ENCODE results near the gene ARID3C.
A peak's percentile ranks its signal among the peaks of the same experiment; 100 is the strongest.

Gene ARID3C

GRCh38 chr9:34601937-34602573 is 26.8 kb downstream of the ARID3C start:
- no peaks in the 10 kb centered on the region for H3K9me3 Mint-ChIP-seq (ENCODE audit: low read depth)
- H3K4me3 Mint-ChIP-seq, result no peak overlapping the region
- no peaks in the 10 kb centered on the region for H3K36me3 Mint-ChIP-seq
- no peak overlapping the region for H3K27ac Mint-ChIP-seq
- peaks cover 12% of the 10 kb centered on the region for H3K27me3 Mint-ChIP-seq
- H3K4me1 Mint-ChIP-seq (ENCODE audit: low read depth), result no peaks in the 10 kb centered on the region

- Mint-ChIP-seq H3K4me3 (no peak overlapping the region), H3K36me3 (no peaks in the 10 kb centered on the region), H3K4me1 (ENCODE audit: low read depth) (no peaks in the 10 kb centered on the region), H3K9me3 (ENCODE audit: low read depth) (no peaks in the 10 kb centered on the region), H3K27ac (no peak overlapping the region), H3K27me3 (peaks cover 19% of the 10 kb centered on the region)
Observed at GRCh38 chr9:34600908-34601307, 28.0 kb downstream of the ARID3C start.

- Mint-ChIP-seq H3K27ac (no peak overlapping the region), H3K36me3 (no peaks in the 10 kb centered on the region), H3K27me3 (peaks cover 17% of the 10 kb centered on the region), H3K4me3 (no peak overlapping the region), H3K4me1 (ENCODE audit: low read depth) (no peaks in the 10 kb centered on the region), H3K9me3 (ENCODE audit: low read depth) (no peaks in the 10 kb centered on the region)
Observed at GRCh38 chr9:34599546-34599945, 29.3 kb downstream of the ARID3C start.

GRCh38 chr9:34594177-34594576 is 34.7 kb downstream of the ARID3C start:
- Mint-ChIP-seq H3K4me3 (no peak overlapping the region), H3K27ac (no peak overlapping the region), H3K4me1 (ENCODE audit: low read depth) (peaks cover 24% of the 10 kb centered on the region), H3K9me3 (ENCODE audit: low read depth) (no peaks in the 10 kb centered on the region), H3K36me3 (no peaks in the 10 kb centered on the region), H3K27me3 (peaks cover 29% of the 10 kb centered on the region)

GRCh38 chr9:34592895-34593601 is 35.8 kb downstream of the ARID3C start:
- peaks cover 38% of the 10 kb centered on the region for H3K27me3 Mint-ChIP-seq

GRCh38 chr9:34591917-34592866 is 36.7 kb downstream of the ARID3C start:
- no peak overlapping the region for H3K27ac Mint-ChIP-seq
- H3K36me3 Mint-ChIP-seq, result no peaks in the 10 kb centered on the region
- H3K9me3 Mint-ChIP-seq (ENCODE audit: low read depth), result no peaks in the 10 kb centered on the region
- H3K4me3 Mint-ChIP-seq, result peak overlapping the region; percentile 83
- H3K27me3 Mint-ChIP-seq, result peaks cover 40% of the 10 kb centered on the region
- peaks cover 33% of the 10 kb centered on the region for H3K4me1 Mint-ChIP-seq (ENCODE audit: low read depth)

More at GRCh38 chr9:34592895-34593601, 35.8 kb downstream of the ARID3C start:
- H3K4me3 Mint-ChIP-seq, result peak overlapping the region; percentile 83
- H3K4me1 Mint-ChIP-seq (ENCODE audit: low read depth), result peaks cover 33% of the 10 kb centered on the region
- H3K36me3 Mint-ChIP-seq, result no peaks in the 10 kb centered on the region
- no peaks in the 10 kb centered on the region for H3K9me3 Mint-ChIP-seq (ENCODE audit: low read depth)
- no peak overlapping the region for H3K27ac Mint-ChIP-seq

GRCh38 chr9:34591248-34591916 is 37.5 kb downstream of the ARID3C start:
- Mint-ChIP-seq H3K27ac (no peak overlapping the region), H3K4me1 (ENCODE audit: low read depth) (peaks cover 33% of the 10 kb centered on the region), H3K27me3 (peaks cover 44% of the 10 kb centered on the region), H3K36me3 (no peaks in the 10 kb centered on the region), H3K9me3 (ENCODE audit: low read depth) (no peaks in the 10 kb centered on the region), H3K4me3 (peak overlapping the region; percentile 83)

- peaks cover 33% of the 10 kb centered on the region for H3K4me1 Mint-ChIP-seq (ENCODE audit: low read depth)
- H3K27ac Mint-ChIP-seq, result no peak overlapping the region
- H3K27me3 Mint-ChIP-seq, result peaks cover 46% of the 10 kb centered on the region
- H3K4me3 Mint-ChIP-seq, result peak overlapping the region; percentile 83
- no peaks in the 10 kb centered on the region for H3K36me3 Mint-ChIP-seq
- no peaks in the 10 kb centered on the region for H3K9me3 Mint-ChIP-seq (ENCODE audit: low read depth)
Observed at GRCh38 chr9:34590381-34591247, 38.3 kb downstream of the ARID3C start.

GRCh38 chr9:34589636-34590380 is 39.1 kb downstream of the ARID3C start, which contains the start of gene CNTFR:
TSS of gene CNTFR (minus strand) at chr9:34589724. CDS start at chr9:34568981, 20,743 bp downstream.
- Mint-ChIP-seq H3K27ac (peak within 1 kb of the TSS; percentile 28), H3K9me3 (ENCODE audit: low read depth) (no peaks in the 10 kb centered on the region), H3K27me3 (peaks cover 46% of the 10 kb centered on the region), H3K4me1 (ENCODE audit: low read depth) (peaks cover 33% of the 10 kb centered on the region), H3K36me3 (no peaks in the 10 kb centered on the region), H3K4me3 (peak within 1 kb of the TSS; percentile 83)

GRCh38 chr9:34588671-34589635 is 39.9 kb downstream of the ARID3C start:
- peak overlapping the region; percentile 28 for H3K27ac Mint-ChIP-seq
- H3K27me3 Mint-ChIP-seq, result peaks cover 48% of the 10 kb centered on the region
- H3K9me3 Mint-ChIP-seq (ENCODE audit: low read depth), result no peaks in the 10 kb centered on the region
- H3K4me1 Mint-ChIP-seq (ENCODE audit: low read depth), result peaks cover 33% of the 10 kb centered on the region
- no peaks in the 10 kb centered on the region for H3K36me3 Mint-ChIP-seq
- H3K4me3 Mint-ChIP-seq, result peak overlapping the region; percentile 64

- H3K9me3 Mint-ChIP-seq (ENCODE audit: low read depth), result no peaks in the 10 kb centered on the region
- H3K4me3 Mint-ChIP-seq, result no peak overlapping the region
- no peak overlapping the region for H3K27ac Mint-ChIP-seq
- H3K4me1 Mint-ChIP-seq (ENCODE audit: low read depth), result peaks cover 24% of the 10 kb centered on the region
- H3K27me3 Mint-ChIP-seq, result peaks cover 43% of the 10 kb centered on the region
- H3K36me3 Mint-ChIP-seq, result no peaks in the 10 kb centered on the region
Observed at GRCh38 chr9:34587271-34587670, 41.6 kb downstream of the ARID3C start.

GRCh38 chr9:34585946-34586669 is 42.8 kb downstream of the ARID3C start:
- Mint-ChIP-seq H3K36me3 (no peaks in the 10 kb centered on the region), H3K4me1 (ENCODE audit: low read depth) (peaks cover 19% of the 10 kb centered on the region), H3K9me3 (ENCODE audit: low read depth) (no peaks in the 10 kb centered on the region), H3K27me3 (peaks cover 44% of the 10 kb centered on the region), H3K4me3 (no peak overlapping the region), H3K27ac (no peak overlapping the region)
